NAMALWA (cell line): ENCODE results near the gene PTPN7.
"Not testable (repeated sequence)": the region's sequence is repeated elsewhere in the genome, so short reads cannot be mapped to it uniquely, and the experiment has no call there.

ENCODE experiments used
- DNase-seq: peaks from one replicate; pipeline ENCODE4 v3.0.0-alpha.2; 2015; ENCODE audit warnings: low spot score

PTPN7 gene

DNA sequence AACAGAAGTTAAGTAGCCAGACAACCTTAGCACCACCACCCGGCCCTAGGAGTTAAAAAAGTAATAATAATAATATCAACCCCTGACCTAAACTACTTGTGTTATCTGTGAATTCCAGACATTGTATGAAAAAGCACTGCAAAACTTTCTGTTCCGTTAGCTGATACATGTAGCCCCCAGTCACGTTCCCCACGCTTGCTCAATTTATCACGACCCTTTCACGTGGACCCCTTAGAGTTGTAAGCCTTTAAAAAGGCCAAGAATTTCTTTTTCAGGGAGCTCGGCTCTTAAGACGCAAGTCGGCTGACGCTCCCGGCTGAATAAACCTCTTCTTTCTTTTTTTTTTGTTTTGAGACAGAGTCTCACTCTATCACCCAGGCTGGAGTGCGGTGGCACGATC, 6.7 kb upstream of the PTPN7 start:
- not testable (repeated sequence) for DNase-seq

DNA sequence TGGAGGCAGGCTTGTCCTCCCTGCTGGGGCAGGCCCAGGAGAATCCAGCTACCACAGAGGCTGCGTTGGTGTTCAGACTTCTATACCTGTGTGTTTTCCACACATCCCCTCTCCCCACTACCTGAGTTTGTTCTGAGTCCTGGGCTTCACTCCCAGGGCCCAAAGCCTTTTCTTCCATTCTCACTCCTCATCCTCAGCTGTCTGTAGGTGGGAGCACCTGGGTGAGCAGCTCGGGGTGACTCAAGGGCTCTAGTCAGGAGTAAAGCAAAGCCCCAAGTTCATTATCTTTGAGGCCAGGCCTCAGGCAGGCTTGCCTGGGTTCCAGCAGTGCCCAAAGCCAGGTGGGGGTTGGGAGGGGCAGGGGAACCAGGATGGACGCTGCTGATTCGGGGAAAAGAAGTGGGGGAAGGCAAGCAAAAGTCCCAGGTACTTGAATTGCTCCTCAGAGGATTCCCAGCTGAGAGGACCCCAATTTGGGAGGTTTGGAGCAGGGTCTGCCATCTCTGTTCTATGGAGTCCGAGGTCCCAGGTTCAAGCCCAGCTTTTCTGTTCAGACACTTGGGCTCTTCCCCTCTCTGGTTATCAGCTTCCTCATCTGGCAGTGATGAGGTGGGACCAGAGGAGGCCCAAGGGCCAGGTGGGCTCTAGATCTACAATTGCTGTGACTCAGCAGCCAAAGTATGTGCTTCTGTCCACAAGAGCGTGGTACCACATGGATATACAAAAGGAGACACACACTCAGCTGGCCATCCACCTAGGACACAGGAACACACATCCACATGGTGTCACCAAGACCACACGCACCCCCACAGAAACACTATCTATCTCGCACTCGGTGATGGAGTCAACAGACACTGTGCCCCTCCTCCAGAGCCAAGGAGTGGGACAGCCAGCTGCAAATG, 5.8 kb upstream of the PTPN7 start:
- no peak for DNase-seq

DNA sequence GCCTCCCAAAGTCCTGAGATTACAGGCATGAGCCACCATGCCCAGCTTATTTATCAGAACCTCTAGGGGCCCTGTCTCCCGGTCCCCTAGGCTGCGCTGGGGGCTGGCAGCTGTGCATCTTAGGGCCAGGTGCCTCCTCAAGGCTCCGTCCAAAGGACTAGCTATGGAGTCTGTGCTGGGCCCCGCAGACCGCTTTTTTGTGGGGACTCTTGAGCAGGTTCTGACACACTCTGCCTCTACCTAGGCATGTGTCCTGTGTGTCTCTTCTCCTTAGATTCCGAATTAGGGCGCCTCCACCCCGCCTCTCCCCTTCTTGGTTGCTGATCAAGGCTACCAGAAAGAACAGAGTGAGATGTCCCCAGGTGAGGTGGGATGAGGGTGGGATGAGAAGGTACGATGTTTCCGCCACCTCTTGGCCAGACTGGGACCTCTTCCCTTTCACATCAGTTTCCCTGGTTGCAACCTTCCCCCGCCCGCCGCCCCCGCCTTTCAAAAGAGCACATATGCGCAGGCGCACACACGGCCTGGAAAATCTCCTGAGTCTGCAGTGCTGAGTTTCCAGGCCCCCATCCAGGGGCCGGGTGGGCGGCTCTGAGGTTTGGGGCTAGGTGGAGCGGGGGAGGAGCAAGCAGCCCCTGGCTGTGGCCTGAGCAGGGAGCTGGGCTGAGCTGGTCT, 5.0 kb upstream of the PTPN7 start:
- DNase-seq, result no peak

DNA sequence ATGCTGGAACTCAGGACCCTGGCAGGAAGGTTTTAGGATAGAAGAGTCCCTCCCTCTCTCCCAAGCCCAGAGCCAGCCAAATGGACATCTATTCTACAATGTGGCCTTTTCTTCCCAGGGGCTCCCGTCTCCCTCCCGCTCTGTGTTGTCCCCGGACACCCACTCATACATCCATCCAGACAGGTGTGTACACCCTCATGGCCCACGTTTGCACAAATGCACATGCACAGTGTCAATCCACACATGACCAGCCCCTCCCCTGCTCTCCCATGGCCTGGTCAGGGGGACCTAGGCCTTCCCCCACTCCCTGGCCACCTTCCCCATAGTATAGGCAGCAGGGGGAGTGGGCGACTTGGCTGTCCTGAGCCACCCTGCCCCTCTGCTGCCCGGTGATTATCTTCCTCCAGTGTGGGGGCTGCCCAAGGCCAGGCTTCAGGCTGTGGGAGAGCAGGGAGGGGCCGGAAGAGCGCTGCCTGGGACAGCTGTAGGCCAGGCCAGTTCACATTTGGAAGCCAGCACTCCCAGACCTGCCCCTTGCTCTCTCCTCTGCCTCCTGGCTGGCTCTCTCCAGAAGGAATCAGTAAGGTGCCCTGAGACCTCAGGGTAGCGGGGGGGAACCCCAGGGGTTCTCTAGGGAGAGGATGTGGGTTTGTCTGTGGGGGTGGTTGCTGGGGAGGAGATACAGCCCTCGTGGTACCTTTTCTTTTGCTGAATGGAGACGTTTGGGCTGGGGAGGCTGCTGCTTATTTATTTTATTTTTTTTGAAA, 4.1 kb upstream of the PTPN7 start:
- peak; percentile 58 for DNase-seq

DNA sequence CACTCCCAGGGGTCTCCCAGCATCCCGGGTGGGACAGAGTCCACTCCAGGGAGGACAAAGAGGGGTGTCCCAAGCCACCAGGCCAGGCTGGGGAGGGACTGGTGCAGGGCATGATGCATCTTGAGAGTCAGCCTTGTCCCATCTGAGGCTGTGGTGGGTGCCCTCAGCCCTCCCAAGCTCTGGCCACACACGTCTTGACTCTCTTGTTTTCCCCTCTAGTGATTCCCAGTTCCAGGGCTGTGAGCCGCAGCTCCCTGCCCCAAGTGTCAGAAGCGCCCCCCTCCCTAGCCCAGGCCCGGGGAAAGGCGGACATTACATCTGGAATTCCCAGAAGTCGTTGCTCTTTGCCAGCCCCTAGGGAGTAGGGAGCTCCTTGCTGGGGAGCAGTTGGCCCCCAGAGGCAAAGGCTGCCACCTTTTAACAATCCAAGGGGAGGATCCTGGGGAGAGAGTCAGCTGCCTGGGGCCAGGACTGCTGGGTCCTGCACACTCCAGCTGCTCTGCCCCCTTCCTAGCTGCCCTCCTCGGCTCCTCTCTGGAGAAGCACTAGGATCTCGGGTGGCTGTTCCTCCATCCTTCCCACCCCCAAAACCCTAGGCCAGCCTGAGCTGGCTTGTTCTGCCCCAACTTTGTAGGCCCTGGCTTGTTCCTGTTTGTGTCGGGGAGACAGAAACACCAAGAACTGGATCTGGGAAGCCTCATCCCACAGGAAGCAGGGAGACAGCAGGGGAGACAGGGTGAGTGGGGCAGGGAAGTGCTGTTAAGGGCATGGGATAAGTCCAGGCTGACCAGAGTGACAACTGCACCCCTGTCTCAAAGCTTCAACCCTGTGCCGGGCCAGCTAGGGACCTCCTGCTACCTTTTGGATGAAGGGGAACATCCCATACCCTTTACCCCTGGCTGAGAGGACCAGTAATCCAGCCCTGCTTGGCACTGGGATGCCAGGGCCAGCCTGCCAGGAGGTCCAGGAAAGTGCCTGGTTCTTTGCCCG, 3.2 kb upstream of the PTPN7 start:
- DNase-seq, result no peak

DNA sequence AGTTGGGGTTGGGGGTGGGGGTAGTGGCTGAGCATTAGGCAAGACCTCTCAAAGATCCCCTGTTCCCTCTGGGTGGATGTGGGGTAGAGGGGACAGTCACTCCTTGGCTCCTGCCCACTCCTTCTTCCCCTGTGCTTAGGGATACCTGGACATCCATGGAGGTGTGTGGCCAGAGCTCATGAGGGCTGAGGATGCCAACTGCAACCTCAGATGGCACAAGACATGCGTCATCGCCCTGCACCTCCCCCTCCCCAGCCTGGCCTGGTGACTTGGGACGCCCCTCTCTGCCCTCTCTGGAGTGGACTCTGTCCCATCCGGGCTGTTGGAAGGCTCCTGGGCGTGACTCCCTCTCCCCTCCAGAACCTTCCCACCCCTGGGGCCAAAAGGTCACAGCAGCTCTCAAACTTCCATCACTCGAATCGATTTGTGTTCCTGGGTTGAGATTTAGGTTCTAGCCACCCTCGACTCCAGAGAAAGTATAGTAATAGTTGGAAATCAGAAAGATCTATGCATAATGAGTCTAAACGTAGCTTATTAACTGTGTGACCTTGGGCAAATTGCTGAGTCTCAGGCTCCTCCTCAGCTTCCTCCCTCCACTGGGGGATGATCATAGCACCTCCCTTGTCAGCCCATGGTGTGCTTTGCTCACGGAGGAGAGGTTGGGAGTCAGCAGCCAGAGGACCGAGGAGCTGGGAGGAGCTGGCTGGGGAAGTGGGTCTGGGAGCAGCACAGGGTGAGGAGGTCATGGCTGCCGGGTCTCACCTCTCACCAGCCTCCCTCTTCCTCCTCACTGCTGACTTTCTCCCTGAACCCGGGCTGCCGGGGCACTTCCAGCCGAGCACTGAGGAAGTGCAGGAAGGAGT, 2.2 kb upstream of the PTPN7 start:
- DNase-seq, result no peak

DNA sequence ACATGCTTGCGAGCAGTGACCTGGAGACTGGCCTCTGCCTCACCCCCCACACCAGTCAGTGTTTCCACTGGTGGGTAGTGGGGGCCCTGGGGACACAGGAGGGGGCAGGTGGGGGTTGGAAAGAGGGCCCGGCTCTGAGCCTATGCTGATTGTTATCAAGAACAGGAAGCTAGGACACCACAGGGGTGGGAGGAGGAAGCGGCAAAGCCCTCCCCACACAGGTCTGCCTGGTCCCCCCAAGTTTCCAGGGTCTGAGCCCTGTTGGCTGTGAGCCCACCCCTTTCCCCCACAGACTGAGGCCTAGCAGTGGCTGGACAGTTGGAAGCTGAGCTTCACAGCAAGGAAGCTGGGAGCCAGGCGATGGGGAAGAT, 1.6 kb upstream of the PTPN7 start:
- DNase-seq, result peak; percentile 46

DNA sequence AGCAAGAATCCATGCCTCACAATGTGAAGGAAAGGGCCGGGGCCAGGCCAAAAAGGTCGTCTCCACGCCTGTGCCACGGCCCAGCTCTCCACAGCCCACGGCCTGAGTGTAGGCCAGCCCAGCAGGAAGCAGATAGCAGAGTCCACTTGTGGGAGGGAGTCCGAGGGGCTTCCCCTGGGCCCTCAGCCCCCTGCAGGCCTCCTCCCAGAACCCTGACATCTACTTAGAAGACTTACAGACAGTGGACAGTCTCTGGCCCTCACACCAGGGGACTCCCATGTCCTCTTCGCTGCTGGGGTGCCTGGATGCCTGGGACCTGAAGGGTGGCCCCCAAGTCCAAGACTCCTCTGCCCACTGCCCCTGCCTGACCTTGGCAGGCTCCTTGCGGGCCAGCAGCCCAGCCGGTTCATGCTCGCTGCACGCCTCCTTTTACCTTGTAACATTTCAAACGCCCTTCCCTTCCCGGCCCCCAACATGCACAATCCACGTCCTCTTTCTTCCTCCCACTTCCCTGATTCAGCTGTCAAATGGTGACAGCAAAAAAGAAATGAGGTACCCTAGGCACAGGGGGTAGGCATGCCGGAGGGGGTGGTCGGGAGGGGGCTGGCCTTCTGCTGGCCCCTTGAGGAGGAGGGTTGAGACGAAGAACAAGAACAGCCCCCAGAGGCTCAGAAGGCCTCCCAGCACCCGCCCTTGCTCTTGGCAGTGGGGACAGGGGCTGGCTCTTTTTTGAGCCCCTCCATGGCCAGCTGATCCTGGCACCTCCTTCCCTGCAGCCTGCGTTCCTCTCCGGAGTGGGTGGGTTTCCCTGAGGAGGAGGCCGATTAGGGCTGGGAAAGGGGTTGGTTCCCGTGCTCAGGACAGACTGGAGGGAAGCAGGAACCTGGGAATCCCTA, 997 bp upstream of the PTPN7 start:
- DNase-seq, result no peak

DNA sequence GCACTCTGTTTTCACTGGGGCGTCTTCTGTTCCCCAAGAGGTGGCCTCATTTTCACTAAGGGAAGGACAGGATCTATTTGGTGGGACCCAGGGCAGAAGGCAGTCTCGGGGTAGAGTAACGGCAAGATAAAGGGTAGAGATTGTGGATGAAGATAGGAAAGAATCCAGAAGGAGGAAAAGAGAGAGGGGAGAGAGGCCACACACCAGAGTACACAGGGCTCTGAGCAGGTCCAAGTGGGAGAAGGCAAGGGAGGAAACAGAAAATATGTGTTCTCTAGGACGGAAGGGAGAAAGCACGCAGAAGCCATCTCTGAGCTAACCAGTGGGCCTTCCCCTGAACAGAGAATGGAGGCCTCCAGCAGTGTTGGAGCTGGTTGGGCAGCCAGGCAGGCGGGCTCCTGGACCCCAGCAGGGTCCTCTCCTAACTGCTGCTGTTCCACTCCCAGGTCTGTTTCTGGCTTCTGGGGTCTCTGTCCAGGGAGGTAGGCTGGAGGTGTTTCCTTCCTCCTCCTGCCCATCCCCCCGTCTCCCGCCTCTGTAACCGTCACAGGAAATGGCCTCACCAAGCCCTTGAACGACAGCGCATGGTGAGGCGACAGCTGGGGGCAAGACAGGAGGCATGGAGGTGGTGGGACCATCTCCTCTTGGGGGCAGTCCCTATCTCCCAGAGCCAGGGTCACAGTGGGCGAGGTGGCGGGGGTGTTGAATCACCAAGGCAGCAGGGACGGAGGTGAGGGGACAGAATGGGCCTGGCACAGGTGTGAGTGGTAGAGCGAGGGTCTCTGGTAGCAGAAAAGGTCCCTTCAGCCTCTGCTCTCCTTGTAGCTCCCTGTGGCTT, 649 bp downstream of the PTPN7 start:
- DNase-seq, result peak; percentile 70

DNA sequence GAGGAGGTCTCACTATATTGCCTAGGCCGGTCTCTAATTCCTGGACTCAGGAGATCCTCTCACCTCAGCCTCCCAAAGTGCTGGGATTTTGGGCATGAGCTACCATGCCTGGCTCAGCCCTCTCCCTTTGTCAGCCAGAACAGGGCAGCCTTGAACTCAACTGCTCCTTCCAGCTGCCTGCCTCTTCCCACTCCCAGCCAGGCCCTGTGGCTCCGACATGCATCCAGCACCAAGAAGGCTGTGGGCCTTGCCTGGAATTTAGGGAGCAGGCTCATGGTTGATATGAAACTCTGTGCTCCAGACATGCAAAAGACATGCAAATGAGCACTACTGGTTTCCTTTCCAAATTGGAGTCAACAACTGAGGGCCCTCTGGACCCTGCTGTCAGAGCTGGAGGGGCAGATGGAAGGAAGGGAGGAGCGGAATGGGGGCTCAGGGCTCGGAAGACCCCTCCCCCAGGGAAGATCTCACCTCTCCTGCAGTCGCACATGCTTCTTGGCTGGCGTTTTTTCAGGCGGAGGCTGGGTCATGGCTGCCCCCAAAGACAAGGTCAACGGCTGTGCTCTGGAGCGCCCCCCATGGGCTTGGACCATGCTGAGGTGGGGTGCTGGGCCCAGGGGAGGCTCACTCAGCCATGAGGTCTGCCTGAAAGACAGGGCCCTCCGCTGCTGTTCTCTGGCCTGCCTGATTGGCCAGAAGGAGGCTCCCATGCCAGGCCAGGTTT, 1.4 kb downstream of the PTPN7 start:
- DNase-seq, result peak; percentile 68

DNA sequence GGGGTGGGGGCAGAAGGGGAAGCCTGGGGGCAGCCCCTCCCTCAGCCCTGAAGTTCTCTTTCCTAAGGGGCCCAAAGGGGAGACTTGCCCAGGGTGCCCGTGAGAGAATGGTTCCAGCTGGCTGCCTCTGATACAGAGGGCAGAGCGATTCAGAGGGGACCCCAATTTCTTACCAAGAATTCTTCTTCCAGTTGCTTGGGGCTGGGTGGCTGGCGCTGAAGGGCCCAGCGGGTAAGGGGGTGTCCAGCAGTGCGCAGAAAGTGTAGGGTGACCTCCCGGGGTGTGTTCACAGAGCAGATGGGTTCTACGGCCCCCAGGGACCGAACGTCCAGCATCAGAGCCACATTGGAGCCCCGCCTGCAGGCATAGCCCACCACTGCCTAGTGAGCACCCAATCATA, 2.5 kb downstream of the PTPN7 start:
- no peak for DNase-seq

DNA sequence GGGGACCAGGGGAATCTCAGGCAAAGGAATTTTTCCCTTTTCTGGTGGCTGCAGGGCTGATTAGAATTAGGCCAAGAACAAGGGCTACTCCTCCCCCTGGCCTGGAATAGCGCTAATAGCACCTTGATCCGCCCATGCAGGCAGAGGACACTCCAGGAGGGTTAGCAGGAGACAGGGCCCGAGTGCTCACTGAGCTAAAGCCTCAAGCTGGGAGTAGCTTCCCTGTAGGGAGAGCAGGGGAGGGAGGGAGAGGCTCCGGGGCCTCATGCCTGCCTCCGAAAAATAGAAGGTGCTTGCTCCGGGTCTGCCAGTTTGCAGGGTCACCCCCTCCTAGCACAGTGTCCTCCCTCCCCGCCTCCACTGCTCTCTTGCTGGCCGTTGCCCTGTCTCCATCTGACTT, 3.8 kb downstream of the PTPN7 start:
- DNase-seq, result no peak

DNA sequence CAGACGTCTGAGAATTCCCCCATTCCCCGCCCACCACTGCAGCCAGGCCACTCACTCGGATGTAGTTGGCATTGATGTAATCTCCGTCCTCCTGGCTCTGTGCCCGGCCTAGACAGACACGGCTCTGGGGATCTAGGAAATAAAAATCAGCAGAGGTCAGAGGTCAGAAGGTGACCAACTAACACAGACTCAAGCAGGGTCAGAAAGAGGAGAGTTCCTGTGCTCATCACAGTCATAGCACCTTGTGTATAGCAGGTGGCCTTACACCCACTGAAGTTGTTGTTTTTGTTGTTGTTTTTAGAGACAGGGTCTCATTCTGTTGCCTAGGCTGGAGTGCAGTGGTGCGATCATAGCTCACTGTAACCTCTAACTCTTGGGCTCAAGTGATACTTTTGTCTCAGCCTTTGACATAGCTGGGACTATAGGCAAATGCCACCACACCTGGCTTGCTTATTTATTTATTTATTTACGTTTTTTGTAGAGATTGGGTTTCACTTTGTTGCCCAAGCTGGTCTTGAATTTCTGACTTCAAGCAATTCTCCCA, 4.9 kb downstream of the PTPN7 start:
- peak; percentile 62 for DNase-seq

DNA sequence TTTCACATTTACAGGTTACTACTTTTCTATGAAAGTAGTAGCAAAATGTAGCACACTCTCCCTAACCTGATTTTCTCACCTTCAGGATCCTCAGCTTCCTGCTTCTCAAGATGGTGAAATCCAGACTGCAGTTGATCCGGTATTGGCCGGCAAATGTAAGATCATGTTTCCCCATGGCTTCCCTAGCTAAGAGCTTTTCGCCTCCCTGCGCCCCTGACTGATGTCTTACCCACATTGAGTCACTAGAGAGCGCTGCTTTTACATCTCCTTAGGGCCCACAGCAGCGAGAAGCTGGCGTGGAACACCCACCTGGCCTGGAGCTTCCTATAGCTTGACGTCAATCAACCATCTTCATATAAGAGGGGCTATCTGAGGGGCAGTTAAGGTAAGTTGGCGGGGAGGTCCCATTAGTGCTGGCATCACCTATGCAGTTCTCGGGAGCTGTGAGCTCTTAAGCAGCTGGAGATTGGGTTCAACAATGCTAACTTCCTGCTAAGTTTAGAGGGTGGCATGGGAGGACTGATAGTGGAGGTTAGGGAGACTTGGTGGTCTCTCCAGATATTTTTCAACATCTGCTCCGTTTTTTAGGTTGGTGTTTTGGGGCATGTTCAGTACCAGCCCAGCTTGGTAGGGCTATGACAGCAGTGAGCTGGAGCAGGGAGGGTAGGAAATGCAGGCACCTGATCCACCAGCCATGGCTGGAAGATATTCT, 5.5 kb downstream of the PTPN7 start:
- peak; percentile 83 for DNase-seq

DNA sequence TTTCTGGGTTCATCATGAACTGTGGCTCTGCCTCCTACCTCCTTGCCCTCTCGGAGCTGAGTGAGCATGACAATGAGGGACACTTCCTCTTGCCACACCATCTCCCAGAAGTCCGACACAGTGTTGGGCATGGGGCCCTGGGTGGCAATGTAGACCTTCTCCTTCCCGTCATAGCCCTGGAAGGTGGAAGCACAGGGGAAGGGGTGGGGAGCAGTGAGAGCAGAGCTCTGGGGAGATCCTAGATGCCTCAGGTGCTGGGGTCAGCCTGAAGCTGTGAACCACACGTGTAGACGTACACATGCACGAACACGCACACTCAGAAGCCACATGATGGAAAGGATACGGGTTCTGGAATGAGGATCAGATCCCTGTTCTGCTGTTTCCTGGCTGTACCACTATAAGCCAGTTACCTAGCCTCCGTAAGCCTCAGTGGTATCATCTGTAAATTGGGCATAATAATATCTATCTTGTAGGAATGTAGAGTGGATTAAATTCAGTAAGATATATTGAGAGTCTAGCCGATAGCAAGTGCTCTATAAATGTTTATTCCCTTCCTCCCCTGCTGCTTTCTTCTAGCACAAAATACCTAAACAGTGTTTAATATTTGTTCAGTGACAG, 6.1 kb downstream of the PTPN7 start:
- DNase-seq, result no peak

DNA sequence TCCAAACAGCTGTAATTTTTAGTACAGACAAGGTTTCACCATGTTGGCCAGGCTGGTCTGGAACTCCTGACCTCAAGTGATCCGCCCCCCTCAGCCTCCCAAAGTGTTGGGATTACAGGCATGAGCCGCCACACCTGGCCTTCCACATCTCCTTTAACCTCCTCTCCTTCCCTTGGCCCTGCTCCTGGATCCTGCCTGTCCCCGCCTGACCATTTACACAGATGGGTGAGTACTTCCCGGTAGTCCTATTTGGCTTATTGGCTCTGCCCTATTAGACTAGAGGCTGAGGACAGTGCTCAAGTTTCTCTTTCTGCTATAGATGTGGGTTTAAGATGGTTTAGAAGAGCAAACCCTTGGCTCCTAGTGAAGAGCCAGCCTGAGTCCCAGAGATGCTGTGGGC, 7.1 kb downstream of the PTPN7 start:
- no peak for DNase-seq

DNA sequence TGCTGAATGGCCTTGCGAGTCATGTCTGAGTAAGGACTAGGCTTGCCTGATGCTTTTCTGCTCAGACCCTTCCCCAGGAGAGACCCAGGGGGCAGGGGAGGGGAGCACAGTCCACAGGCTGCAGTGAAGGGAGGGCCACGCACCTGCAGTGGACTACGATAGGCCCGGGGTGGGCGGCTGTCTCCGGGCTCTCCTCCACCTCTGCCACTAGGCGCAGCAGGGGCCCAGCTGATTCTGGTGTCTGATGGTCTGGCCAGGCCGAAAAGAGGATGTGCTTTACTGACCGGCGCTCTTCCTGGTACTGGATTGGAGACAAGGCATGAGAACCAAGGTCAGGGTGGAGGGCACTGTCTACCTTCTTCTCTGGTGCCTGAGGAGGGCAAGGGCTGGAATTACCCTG, 8.0 kb downstream of the PTPN7 start:
- DNase-seq, result no peak
